Subcutaneous abdominal adipose tissue (tissue), 5 donors: ENCODE data around the gene NRP1.

Source experiments
- H3K27ac ChIP-seq: one replicate; pipeline ENCODE4 v1.7.0; 2013; ENCODE audit warnings: low read depth, mild to moderate bottlenecking, inconsistent platforms, low read length, moderate library complexity
- H3K27me3 ChIP-seq, 5 donors: one replicate each; pipeline ENCODE4 v1.7.0; 2013; ENCODE audit warnings: low read length in 5 of 5, inconsistent platforms in 1 of 5; ENCODE audit not compliant: control insufficient read depth in 5 of 5, insufficient read depth in 4 of 5
- H3K36me3 ChIP-seq, 5 donors: one replicate each; pipeline ENCODE4 v1.7.0; 2013; ENCODE audit warnings: low read length in 5 of 5; ENCODE audit not compliant: control insufficient read depth in 5 of 5, insufficient read depth in 5 of 5
- H3K4me1 ChIP-seq, 5 donors: one replicate each; pipeline ENCODE4 v1.7.0; 2013; ENCODE audit warnings: low read length in 5 of 5, mild to moderate bottlenecking in 3 of 5, moderate library complexity in 1 of 5; ENCODE audit not compliant: control insufficient read depth in 5 of 5, insufficient read depth in 5 of 5
- H3K4me3 ChIP-seq, 5 donors: one replicate each; pipeline ENCODE4 v1.7.0; 2013; ENCODE audit warnings: low read length in 5 of 5, low read depth in 1 of 5
- H3K9ac ChIP-seq, 5 donors: one replicate each; pipeline ENCODE4 v1.7.0; 2013; ENCODE audit warnings: low read length in 5 of 5, mild to moderate bottlenecking in 4 of 5, moderate library complexity in 3 of 5
- H3K9me3 ChIP-seq, 5 donors: one replicate each; pipeline ENCODE4 v1.7.0; 2013; ENCODE audit warnings: low read length in 5 of 5; ENCODE audit not compliant: control insufficient read depth in 5 of 5
- donor health status: healthy.
- donor health status: healthy.
- donor health status: healthy.
- donor health status: healthy.
- donor health status: healthy.

NRP1 gene

GRCh38 chr10:33215154-33215553 is 119.3 kb downstream of the NRP1 start:
- Histone ChIP-seq H3K27me3 (no peaks in the 10 kb centered on the region), H3K9ac (no peak overlapping the region), H3K9me3 (no peaks in the 10 kb centered on the region), H3K4me1 (peaks cover 9 to 39% (median 32%) of the 10 kb centered on the region in 5 donors), H3K4me3 (no peak overlapping the region), H3K36me3 (peaks cover 43 to 85% (median 80%) of the 10 kb centered on the region in 5 donors), H3K27ac (peak overlapping the region; percentile 51)

GRCh38 chr10:33214174-33214573 is 120.3 kb downstream of the NRP1 start:
- Histone ChIP-seq H3K9me3 (no peaks in the 10 kb centered on the region), H3K27ac (peak overlapping the region; percentile 51), H3K4me3 (no peak overlapping the region), H3K36me3 (peaks cover 37 to 87% (median 81%) of the 10 kb centered on the region in 5 donors), H3K27me3 (no peaks in the 10 kb centered on the region), H3K9ac (peak overlapping the region in 1 of 5 donors; percentile 1), H3K4me1 (peaks cover 9 to 39% (median 30%) of the 10 kb centered on the region in 5 donors)

GRCh38 chr10:33212061-33212748 is 122.3 kb downstream of the NRP1 start:
- H3K4me1 ChIP-seq: peaks cover 9 to 39% (median 30%) of the 10 kb centered on the region in 5 donors
- H3K36me3 ChIP-seq: peaks cover 27 to 94% (median 81%) of the 10 kb centered on the region in 5 donors
- H3K27me3 ChIP-seq: no peaks in the 10 kb centered on the region
- H3K27ac ChIP-seq: peak overlapping the region; percentile 45
- no peaks in the 10 kb centered on the region for H3K9me3 ChIP-seq
- H3K9ac ChIP-seq: peak overlapping the region in 1 of 5 donors; percentile 66
- H3K4me3 ChIP-seq: no peak overlapping the region

GRCh38 chr10:33211106-33211878 is 123.2 kb downstream of the NRP1 start:
- H3K27ac ChIP-seq: peak overlapping the region; percentile 45
- H3K4me1 ChIP-seq: peaks cover 9 to 39% (median 30%) of the 10 kb centered on the region in 5 donors

GRCh38 chr10:33209802-33210201 is 124.7 kb downstream of the NRP1 start:
- Histone ChIP-seq H3K27ac (no peak overlapping the region), H3K9me3 (no peaks in the 10 kb centered on the region)

More at GRCh38 chr10:33211106-33211878, 123.2 kb downstream of the NRP1 start:
- Histone ChIP-seq H3K4me3 (no peak overlapping the region), H3K36me3 (peaks cover 28 to 94% (median 83%) of the 10 kb centered on the region in 5 donors), H3K9me3 (no peaks in the 10 kb centered on the region), H3K9ac (peak overlapping the region in 1 of 5 donors; percentile 66), H3K27me3 (no peaks in the 10 kb centered on the region)

GRCh38 chr10:33208166-33208565 is 126.3 kb downstream of the NRP1 start:
- Histone ChIP-seq H3K27ac (no peak overlapping the region), H3K4me3 (no peak overlapping the region), H3K9ac (no peak overlapping the region), H3K36me3 (peaks cover 30 to 90% (median 79%) of the 10 kb centered on the region in 5 donors), H3K4me1 (peaks cover 9 to 30% (median 18%) of the 10 kb centered on the region in 5 donors), H3K9me3 (no peaks in the 10 kb centered on the region), H3K27me3 (no peaks in the 10 kb centered on the region)

More at GRCh38 chr10:33209802-33210201, 124.7 kb downstream of the NRP1 start:
- Histone ChIP-seq H3K27me3 (no peaks in the 10 kb centered on the region), H3K9ac (no peak overlapping the region), H3K4me3 (no peak overlapping the region), H3K36me3 (peaks cover 38 to 98% (median 88%) of the 10 kb centered on the region in 5 donors), H3K4me1 (peaks cover 9 to 27% (median 20%) of the 10 kb centered on the region in 5 donors)

DNA sequence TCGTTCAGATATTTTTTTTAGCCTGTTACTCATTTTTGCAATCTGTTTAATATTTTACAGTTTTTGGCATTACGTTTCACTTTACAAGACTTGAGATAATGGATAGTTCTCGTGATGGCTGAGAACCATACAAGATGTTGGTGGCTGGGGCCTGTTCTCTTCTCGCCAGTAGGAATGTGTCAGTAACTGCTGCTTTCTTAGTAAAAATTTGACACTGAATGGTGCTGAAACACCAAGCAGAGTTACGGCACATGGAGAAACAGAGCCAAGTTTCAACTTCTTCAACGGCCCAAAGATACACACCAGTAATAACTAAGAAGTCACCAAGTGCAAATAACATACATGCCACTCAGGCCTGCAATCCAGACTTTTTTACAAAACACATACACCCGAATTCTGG is 130.4 kb downstream of the NRP1 start:
- Histone ChIP-seq H3K9me3 (no peaks in the 10 kb centered on the region), H3K27ac (no peak overlapping the region), H3K4me3 (no peak overlapping the region), H3K27me3 (no peaks in the 10 kb centered on the region), H3K36me3 (peaks cover 45 to 88% (median 71%) of the 10 kb centered on the region in 5 donors), H3K4me1 (peaks cover 6 to 23% (median 15%) of the 10 kb centered on the region in 5 donors), H3K9ac (no peak overlapping the region)

- Histone ChIP-seq H3K9ac (no peak overlapping the region), H3K27ac (peak overlapping the region; percentile 0), H3K27me3 (no peaks in the 10 kb centered on the region), H3K4me1 (peaks cover 6 to 35% (median 23%) of the 10 kb centered on the region in 5 donors), H3K4me3 (no peak overlapping the region), H3K9me3 (no peaks in the 10 kb centered on the region), H3K36me3 (peaks cover 49 to 83% (median 68%) of the 10 kb centered on the region in 5 donors)
These were observed 132.5 kb downstream of the NRP1 start for GRCh38 chr10:33201971-33202370.

- no peak overlapping the region for H3K9ac ChIP-seq
- peak overlapping the region; percentile 0 for H3K27ac ChIP-seq
- H3K27me3 ChIP-seq: no peaks in the 10 kb centered on the region
- no peaks in the 10 kb centered on the region for H3K9me3 ChIP-seq
- H3K4me3 ChIP-seq: no peak overlapping the region
- H3K4me1 ChIP-seq: peaks cover 6 to 42% (median 28%) of the 10 kb centered on the region in 5 donors
- H3K36me3 ChIP-seq: peaks cover 49 to 83% (median 67%) of the 10 kb centered on the region in 5 donors
These were observed 133.2 kb downstream of the NRP1 start for GRCh38 chr10:33201056-33201780.
